Thoracic aorta (tissue), 2 donors: ENCODE measurements around the gene CDH2. TPM values are rescaled to one million over a fixed set of nuclear protein-coding genes. Genes with fewer than 3 reads are reported as not detected.

ENCODE experiments used
- ATAC-seq: fragments of 150-250 bp; one replicate; pipeline ENCODE4 v1.8.0; 2017; ENCODE audit warnings: low read depth; ENCODE audit not compliant: insufficient number of reproducible peaks, low FRiP score
- DNase-seq: peaks from one replicate; pipeline ENCODE4 v3.0.0-alpha.2; 2020; ENCODE audit warnings: low spot score
- H3K27ac ChIP-seq, 2 donors: fragments of 200-600 bp; sonication (generic); 1 replicate in 1 of 2; 2 replicates in 1 of 2; pipeline ENCODE4 v1.5.1; 2016; ENCODE audit warnings: mild to moderate bottlenecking in 2 of 2, moderate library complexity in 2 of 2
- H3K27me3 ChIP-seq: fragments of 200-600 bp; sonication (generic); replicated peaks from 2 replicates; pipeline ENCODE4 v1.6.0; 2016; ENCODE audit warnings: mild to moderate bottlenecking; ENCODE audit not compliant: insufficient read depth
- H3K36me3 ChIP-seq: fragments of 200-600 bp; sonication (generic); one replicate; pipeline ENCODE4 v1.5.1; 2016
- H3K4me1 ChIP-seq, 2 donors: fragments of 200-600 bp; sonication (generic); 1 replicate in 1 of 2; 2 replicates in 1 of 2; pipeline versions ENCODE4 v1.5.1 to v1.6.0; 2016; ENCODE audit warnings: low read depth in 2 of 2, mild to moderate bottlenecking in 1 of 2; ENCODE audit not compliant: control insufficient read depth in 1 of 2
- H3K4me3 ChIP-seq: fragments of 200-600 bp; sonication (generic); 2 replicates; pipeline ENCODE4 v1.5.1; 2016; ENCODE audit warnings: mild to moderate bottlenecking
- H3K9me3 ChIP-seq: fragments of 200-600 bp; sonication (generic); 2 replicates; pipeline ENCODE4 v1.5.1; 2016
- total RNA-seq, 2 donors: library from RNA; depleted of rRNA; stranded (reverse); fragments of >200 nt; gene quantifications; one replicate each; pipeline versions ENCODE4 v1.1.0 to v1.2.3, GENCODE V29; 2016
- TF ChIP-seq, protein P1 (sequence below): fragments of 200-600 bp; sonication (generic); IDR thresholded peaks from one replicate; pipeline ENCODE4 v1.5.1; 2019; ENCODE audit warnings: antibody characterized with exemption

CDH2 gene
- total RNA-seq, 2 donors from 2014 or later: 25.9 to 37.9 TPM

DNA sequence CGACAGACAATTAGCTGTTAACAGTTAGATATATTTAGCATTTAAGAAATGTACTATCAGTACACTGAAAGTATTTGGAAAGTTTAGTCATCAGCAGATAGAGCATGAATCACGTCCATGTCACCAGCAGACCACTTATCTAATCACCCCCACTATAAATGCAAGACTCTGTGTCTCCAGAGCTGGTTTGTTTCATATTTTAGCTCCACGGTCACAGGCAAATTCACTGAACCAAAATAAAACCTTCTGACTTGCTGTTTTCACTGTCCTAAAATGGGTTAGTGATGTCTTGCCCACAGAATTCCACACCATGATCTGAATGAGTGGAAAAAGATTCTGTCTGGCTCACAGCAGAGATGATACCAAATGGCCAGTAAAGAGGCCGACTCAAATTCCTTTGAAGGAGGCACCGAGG lies 64.9 kb downstream of the CDH2 start:
- TF ChIP-seq, protein P1, sequence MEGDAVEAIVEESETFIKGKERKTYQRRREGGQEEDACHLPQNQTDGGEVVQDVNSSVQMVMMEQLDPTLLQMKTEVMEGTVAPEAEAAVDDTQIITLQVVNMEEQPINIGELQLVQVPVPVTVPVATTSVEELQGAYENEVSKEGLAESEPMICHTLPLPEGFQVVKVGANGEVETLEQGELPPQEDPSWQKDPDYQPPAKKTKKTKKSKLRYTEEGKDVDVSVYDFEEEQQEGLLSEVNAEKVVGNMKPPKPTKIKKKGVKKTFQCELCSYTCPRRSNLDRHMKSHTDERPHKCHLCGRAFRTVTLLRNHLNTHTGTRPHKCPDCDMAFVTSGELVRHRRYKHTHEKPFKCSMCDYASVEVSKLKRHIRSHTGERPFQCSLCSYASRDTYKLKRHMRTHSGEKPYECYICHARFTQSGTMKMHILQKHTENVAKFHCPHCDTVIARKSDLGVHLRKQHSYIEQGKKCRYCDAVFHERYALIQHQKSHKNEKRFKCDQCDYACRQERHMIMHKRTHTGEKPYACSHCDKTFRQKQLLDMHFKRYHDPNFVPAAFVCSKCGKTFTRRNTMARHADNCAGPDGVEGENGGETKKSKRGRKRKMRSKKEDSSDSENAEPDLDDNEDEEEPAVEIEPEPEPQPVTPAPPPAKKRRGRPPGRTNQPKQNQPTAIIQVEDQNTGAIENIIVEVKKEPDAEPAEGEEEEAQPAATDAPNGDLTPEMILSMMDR: no peak
- H3K4me1 ChIP-seq: peaks cover 24 to 63% of the 10 kb centered on the region in 2 donors
- DNase-seq (no peak), ATAC-seq (no peak)
- H3K27me3 ChIP-seq: no peaks in the 10 kb centered on the region
- H3K9me3 ChIP-seq: no peaks in the 10 kb centered on the region
- no peaks in the 10 kb centered on the region for H3K36me3 ChIP-seq
- H3K4me3 ChIP-seq: peak overlapping the region; percentile 37
- H3K27ac ChIP-seq: peak overlapping the region; percentile 26 to 56

DNA sequence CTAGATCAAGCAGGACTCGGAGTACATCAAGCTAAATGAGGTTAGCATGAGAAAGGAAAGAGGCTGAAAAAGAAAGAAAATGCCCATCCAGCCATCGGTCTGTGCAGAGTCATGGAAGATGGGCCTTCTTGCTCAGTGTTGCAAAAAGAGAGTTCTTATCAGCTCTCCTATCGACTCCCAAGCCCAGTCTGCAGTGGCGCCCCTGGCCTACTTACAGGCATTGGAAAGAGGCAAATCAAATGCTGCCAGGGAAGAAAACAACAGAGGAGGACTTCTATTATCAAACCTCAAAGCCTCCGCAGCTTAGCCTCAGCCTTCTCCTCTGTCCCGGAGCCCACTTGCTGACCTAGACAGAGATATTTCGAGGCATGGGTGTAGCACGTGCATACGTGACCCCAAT lies 66.0 kb downstream of the CDH2 start:
- TF ChIP-seq, protein P1: no peak
- no peaks in the 10 kb centered on the region for H3K36me3 ChIP-seq
- H3K4me3 ChIP-seq: no peak overlapping the region
- peaks cover 24 to 63% of the 10 kb centered on the region in 2 donors for H3K4me1 ChIP-seq
- no peaks in the 10 kb centered on the region for H3K9me3 ChIP-seq
- H3K27me3 ChIP-seq: no peaks in the 10 kb centered on the region
- DNase-seq (no peak), ATAC-seq (no peak)
- peak overlapping the region; percentile 6 to 56 for H3K27ac ChIP-seq

DNA sequence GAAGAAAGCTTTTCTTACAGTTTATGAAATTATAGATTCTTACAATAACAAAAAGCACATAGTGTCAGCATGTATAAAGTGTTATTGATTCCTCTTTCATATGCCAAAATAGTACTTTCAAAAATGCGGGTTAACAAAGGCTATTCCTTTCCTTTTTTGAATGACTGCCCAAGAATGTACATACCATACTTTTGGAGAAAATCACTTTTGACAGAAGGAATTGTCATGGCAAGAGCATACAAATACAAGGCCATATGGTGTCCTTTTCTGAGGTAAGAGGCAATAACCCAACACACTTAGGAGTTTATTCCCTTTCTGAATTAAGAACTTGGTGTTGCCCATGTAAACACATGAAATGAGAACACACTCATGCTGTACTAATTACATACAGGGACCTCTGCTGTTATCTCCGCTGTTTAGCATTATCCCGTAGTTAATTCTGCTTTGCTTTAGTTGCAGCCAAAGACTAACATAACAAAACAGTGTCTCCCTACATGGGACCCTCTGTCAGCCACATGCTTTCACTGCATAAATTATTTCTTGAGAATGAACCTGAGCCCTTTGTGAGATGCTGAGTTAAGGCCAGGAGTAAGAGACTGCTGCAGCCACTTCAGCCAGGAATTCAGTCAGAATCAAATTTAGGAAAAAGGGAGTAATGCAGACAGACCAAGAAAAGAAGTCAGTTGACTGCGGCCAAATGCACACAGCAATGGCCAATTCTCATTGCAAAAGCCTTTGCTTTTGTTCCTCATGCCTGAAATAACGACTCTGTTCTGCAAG lies 67.0 kb downstream of the CDH2 start:
- Histone ChIP-seq H3K27ac (peak overlapping the region in 1 of 2 donors; percentile 56), H3K4me3 (no peak overlapping the region), H3K4me1 (peaks cover 23 to 59% of the 10 kb centered on the region in 2 donors), H3K9me3 (no peaks in the 10 kb centered on the region), H3K27me3 (no peaks in the 10 kb centered on the region), H3K36me3 (no peaks in the 10 kb centered on the region)
- TF ChIP-seq, protein P1: no peak
- DNase-seq: no peak
- no peak for ATAC-seq

DNA sequence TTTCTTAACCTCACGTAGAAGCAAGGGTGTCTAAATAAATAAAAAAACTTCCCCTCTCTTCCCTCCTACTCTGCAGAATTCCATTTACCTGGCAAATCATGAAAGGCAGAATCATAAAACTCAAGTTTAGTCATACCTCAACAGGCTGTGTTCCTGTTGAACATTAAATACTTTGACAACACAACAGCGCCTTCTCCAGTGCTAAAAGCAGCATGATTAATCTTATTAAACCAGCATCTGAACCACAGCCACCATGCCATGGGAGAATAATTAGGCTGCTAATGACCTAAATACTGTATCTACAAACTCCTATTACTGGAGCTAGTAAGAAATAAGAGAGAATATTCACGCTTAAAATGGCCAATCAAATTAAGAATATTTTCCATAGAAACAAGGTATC lies 68.1 kb downstream of the CDH2 start:
- Histone ChIP-seq H3K27ac (no peak overlapping the region), H3K27me3 (no peaks in the 10 kb centered on the region), H3K4me1 (peaks cover 20 to 48% of the 10 kb centered on the region in 2 donors), H3K9me3 (no peaks in the 10 kb centered on the region), H3K36me3 (no peaks in the 10 kb centered on the region), H3K4me3 (no peak overlapping the region)
- TF ChIP-seq, protein P1: no peak
- ATAC-seq (no peak), DNase-seq (no peak)

DNA sequence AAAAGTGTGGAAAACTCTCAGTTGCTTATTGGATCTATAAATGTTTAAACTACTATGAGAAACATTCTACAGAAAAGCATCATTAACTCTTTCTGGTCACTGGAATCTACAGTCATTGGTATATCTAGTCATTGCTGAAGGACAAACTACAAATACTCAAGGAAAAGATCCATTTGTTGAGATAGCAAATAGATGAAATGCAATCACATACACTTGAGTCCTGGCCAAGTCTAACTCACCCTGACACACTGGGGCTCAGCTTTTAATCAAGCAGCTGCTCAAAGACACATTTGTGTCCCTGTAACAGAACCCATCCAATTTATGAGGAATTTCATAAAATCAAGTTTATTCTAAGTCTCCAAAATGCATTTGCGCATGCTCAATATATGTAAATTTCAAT lies 68.7 kb downstream of the CDH2 start:
- DNase-seq (no peak), ATAC-seq (no peak)
- TF ChIP-seq, protein P1: no peak
- Histone ChIP-seq H3K4me1 (peaks cover 20 to 43% of the 10 kb centered on the region in 2 donors), H3K27ac (no peak overlapping the region), H3K36me3 (no peaks in the 10 kb centered on the region), H3K4me3 (no peak overlapping the region), H3K27me3 (no peaks in the 10 kb centered on the region), H3K9me3 (no peaks in the 10 kb centered on the region)
